Stimulated activated memory B cell treated with anti-CD40 and anti-IgM and Interleukin-4, amounts not matched to agents 10 μg/mL and 1 μg/mL and 100 μg/mL, for 72 hours (primary cell): Measurements from ENCODE around the gene NFASC.

Experiments used
- ATAC-seq: fragments of 150-1000 bp; cut with Tn5 transposase; 2 replicates; pipeline ENCODE4 v1.10.0; 2021
- H3K27ac Mint-ChIP-seq: one replicate; pipeline ENCODE4 v1.8.0; 2022; ENCODE audit warnings: mild to moderate bottlenecking, mixed read lengths
- H3K27me3 Mint-ChIP-seq: one replicate; pipeline ENCODE4 v1.8.0; 2022; ENCODE audit warnings: mixed read lengths
- H3K36me3 Mint-ChIP-seq: one replicate; pipeline ENCODE4 v1.8.0; 2022; ENCODE audit warnings: mixed read lengths
- H3K4me1 Mint-ChIP-seq: one replicate; pipeline ENCODE4 v1.8.0; 2022; ENCODE audit warnings: mixed read lengths
- H3K4me3 Mint-ChIP-seq: one replicate; pipeline ENCODE4 v1.8.0; 2022; ENCODE audit warnings: mild to moderate bottlenecking, moderate library complexity, mixed read lengths
- H3K9me3 Mint-ChIP-seq: one replicate; pipeline ENCODE4 v1.8.0; 2022; ENCODE audit warnings: mixed read lengths

Gene NFASC

DNA sequence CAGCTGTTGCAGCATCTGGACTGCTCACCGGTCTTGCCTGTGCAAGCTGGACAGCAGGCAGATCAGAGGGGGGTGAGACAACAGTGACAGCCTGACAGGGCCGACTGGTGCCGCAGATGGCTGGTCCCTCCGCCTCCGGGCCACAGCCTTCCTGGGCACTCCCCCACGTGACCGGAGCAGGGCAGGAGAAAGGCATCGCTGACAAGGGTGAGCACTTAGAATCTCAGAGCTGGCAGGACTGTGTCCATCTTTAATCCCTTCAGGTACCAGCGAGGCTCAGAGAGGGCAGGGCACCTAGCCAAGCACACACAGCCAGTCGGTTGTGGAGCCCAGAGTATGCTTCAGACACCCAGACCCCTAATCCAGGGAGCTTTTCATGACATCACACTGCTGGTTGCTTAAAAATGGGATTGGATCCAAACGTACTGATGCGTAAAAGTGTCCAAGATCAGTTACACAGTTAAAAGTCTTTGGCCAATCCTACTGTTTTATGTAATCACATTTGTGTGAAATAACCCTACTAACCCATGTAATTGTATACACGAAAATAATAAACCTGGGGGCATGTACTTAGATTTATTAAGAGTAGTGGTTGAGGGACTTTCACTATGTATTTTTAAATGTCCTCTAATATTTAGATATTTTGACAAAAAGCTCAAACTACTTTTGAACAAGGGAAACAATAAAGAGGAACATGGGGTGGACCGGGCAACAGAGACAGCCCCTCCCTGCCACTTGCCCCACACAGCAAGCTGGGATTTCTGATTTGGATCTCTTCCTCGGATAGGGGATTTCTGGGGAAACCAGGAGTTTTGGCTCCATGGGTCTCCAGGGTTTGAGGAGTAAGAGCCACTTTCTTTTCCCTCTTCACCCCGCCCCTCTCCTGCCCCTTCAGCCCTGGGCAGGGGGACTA lies 171.6 kb downstream of the NFASC start:
- Mint-ChIP-seq H3K9me3 (no peaks in the 10 kb centered on the region), H3K4me1 (no peaks in the 10 kb centered on the region), H3K4me3 (no peak overlapping the region), H3K36me3 (no peaks in the 10 kb centered on the region), H3K27ac (no peak overlapping the region), H3K27me3 (peaks cover 52% of the 10 kb centered on the region)
- no peak for ATAC-seq

DNA sequence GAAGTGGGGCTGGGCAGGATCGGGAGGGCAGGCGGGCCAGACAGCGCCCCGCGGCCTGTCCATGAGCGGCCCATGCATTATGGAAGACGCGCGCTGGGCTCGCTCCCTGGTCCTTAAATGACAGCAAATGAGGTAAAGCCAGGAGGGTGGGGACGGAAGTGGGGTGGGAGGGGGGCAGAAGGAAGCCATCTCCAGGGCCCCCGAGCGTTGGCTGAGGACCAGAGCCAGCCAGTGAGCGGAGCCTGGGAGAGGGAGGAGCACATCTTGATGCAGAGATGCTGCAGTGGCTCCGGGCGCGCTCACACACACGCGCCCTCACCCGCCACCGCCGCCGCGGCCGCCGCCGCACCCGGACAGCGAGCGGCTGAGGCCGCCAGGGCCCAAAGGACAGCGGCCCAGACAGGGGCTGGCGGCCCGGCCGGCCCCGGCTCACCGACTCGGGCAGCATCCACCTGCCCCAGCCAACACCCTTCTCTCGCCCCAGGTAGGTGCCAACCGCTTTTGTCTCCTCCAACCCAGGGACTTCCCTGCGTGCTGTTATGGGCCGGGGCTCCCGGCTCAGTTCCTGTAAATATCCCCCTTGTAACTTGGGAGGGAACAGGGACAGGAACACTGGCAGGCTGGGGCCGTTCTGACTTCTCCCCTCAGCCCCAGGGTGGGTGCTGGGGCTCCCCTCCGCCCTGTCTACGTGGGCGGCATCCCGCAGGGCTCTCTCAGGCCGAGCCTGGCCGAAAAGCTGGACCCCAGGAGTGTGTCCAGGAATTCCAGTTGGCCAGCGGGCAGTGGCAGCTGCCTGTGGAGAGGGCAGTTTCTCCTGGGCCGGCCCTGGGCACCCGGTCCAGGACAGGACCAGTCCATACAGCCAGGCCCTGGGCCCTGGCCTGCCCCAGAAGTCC lies 172.5 kb downstream of the NFASC start, which contains the start of gene CNTN2:
CNTN2 (plus strand) TSS at position 302 of the 896 bp plus-strand sequence. CDS start 9,974 bp downstream, outside the sequence.
- Mint-ChIP-seq H3K27ac (no peak within 1 kb of the TSS), H3K27me3 (peaks cover 59% of the 10 kb centered on the region), H3K4me1 (no peaks in the 10 kb centered on the region), H3K9me3 (no peaks in the 10 kb centered on the region), H3K4me3 (no peak within 1 kb of the TSS), H3K36me3 (no peaks in the 10 kb centered on the region)
- no peak for ATAC-seq

DNA sequence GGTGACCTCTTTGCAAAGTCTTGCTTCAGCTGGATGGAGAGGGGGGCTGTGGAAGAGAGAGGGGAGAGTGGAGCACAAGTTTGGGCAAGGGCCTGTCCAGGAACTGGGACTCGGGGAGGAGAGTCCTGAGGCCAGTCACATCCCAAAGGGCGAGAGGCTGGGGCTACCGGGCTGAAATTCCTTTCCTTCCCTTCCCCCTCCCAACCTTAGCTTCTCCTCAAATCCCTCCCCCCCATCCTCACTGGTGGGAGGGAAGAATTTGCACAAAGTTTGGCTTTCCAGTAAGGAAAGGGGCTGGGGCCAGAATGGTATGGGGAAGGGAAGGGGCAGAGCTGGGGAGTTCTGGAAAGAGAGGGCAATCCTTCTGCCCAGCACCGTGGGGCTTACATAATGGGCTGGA lies 173.2 kb downstream of the NFASC start:
- Mint-ChIP-seq H3K9me3 (no peaks in the 10 kb centered on the region), H3K4me3 (no peak overlapping the region), H3K4me1 (no peaks in the 10 kb centered on the region)

DNA sequence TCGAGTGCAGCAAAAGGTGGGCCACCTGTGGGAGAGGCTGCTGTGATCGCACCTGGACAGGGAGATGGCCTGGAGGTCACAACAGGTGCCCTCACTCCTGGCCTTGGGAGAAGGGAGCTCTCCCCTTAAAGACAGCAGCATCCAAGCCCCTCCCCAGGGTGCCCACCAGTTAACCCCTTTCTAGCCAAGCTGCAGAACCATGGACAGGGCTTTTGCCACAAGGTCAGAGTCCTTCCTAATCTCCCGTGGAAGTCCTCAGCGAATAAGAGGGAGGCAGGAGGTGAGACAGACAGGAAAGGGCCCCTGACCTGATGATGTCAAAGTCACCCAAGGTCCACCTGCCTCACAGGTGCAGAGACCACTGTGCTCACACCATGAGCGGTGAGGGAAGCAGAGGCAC lies 174.1 kb downstream of the NFASC start:
- no peaks in the 10 kb centered on the region for H3K36me3 Mint-ChIP-seq
- H3K4me3 Mint-ChIP-seq, result no peak overlapping the region
- H3K4me1 Mint-ChIP-seq, result no peaks in the 10 kb centered on the region
- no peak overlapping the region for H3K27ac Mint-ChIP-seq
- H3K27me3 Mint-ChIP-seq, result peaks cover 69% of the 10 kb centered on the region
- ATAC-seq, result no peak
- no peaks in the 10 kb centered on the region for H3K9me3 Mint-ChIP-seq

More for the DNA sequence above, 173.2 kb downstream of the NFASC start:
- Mint-ChIP-seq H3K27ac (no peak overlapping the region), H3K27me3 (peaks cover 66% of the 10 kb centered on the region), H3K36me3 (no peaks in the 10 kb centered on the region)
- ATAC-seq, result no peak

DNA sequence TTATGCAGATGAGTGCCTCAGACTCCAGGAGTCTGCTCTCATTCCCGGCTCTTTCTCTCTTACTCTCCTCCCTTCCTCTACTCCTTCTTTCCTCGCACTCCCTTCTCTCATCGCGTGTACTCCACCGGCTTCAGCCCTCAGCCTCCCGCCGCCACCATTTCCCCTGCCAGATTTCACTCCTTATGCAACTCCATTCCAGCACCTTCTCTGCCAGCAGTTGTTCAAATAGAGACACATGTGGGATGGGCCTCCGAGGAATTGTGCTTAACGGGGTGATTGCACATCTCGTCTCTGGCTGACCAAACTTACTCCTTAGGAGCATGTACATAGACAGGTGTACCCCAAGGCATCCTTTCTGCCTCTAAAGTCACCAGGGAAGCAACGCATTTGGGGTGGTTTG lies 174.5 kb downstream of the NFASC start:
- H3K36me3 Mint-ChIP-seq, result no peaks in the 10 kb centered on the region
- H3K27ac Mint-ChIP-seq, result no peak overlapping the region
- no peak for ATAC-seq
- H3K4me3 Mint-ChIP-seq, result no peak overlapping the region
- H3K4me1 Mint-ChIP-seq, result no peaks in the 10 kb centered on the region
- H3K27me3 Mint-ChIP-seq, result peaks cover 69% of the 10 kb centered on the region
- no peaks in the 10 kb centered on the region for H3K9me3 Mint-ChIP-seq

DNA sequence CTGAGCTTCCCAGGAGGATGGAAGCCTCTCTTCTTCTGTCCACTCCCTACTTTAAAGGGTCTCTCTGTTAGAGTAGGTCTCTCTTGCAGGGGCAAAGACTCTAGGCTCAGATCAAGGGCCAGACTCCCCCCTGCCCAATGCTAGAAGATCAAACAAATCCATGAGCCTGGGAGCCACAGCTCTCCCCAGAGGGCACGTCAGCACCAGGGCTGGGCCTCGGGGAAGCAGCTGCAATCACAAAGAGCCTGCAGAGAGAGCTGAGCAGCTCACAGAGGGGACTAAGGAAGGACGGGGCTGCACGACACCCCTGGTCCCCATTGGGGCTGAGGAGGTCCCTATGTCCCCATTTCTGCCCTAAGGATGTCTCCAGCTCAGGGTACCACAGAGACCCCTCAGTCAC lies 176.2 kb downstream of the NFASC start:
- no peaks in the 10 kb centered on the region for H3K4me1 Mint-ChIP-seq

DNA sequence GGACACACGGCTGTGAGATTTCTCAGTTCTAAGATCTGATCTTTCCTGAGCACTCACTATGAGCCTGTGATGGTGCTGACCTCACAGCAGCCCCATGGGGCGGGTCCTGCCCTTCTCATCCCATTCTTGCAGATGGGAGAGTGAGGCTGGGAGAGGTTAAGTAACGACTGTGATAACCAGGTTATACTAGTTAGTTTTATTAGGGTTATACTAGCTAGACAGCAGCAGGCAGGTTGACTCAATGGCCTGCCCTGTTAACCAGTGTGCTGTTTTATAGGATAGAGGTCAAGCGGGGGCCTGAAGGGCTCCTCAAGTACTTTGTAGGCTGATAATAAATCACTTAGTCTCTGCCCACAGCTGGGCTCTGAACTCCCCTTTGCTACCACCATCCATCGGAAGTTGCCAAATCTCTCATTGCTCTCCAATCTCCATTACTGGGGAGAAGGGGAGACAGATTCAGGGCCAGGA lies 177.1 kb downstream of the NFASC start:
- Mint-ChIP-seq H3K27ac (no peak overlapping the region), H3K27me3 (peaks cover 49% of the 10 kb centered on the region), H3K4me3 (no peak overlapping the region), H3K4me1 (no peaks in the 10 kb centered on the region), H3K9me3 (no peaks in the 10 kb centered on the region), H3K36me3 (no peaks in the 10 kb centered on the region)
- ATAC-seq, result no peak

More for the DNA sequence above, 176.2 kb downstream of the NFASC start:
- peak; percentile 3 for ATAC-seq
- peaks cover 57% of the 10 kb centered on the region for H3K27me3 Mint-ChIP-seq
- H3K27ac Mint-ChIP-seq, result no peak overlapping the region
- H3K36me3 Mint-ChIP-seq, result no peaks in the 10 kb centered on the region
- no peak overlapping the region for H3K4me3 Mint-ChIP-seq
- H3K9me3 Mint-ChIP-seq, result no peaks in the 10 kb centered on the region

DNA sequence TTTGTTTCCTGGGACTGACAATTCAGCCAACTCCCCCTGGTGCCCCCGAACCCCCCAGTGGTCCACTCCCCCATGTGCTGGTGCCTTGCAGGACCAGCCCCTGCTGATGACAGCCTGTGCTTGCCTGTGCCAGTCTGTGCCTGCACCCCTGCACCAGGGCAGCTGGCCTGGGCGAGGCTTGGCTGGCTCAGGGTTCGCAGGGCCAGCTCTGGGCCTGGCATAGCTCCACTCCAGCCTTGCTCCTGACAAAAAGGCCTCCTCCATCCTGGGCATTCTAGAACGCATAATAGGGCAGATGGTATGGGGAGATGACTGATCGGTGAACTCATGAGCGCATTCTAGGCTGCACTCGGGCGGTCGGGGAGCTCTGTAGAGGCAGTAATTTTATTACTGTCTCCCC lies 177.7 kb downstream of the NFASC start:
- H3K27me3 Mint-ChIP-seq, result peaks cover 52% of the 10 kb centered on the region
- H3K4me1 Mint-ChIP-seq, result no peaks in the 10 kb centered on the region
- no peak overlapping the region for H3K27ac Mint-ChIP-seq
- no peak for ATAC-seq
- no peaks in the 10 kb centered on the region for H3K36me3 Mint-ChIP-seq
- H3K4me3 Mint-ChIP-seq, result no peak overlapping the region
- H3K9me3 Mint-ChIP-seq, result no peaks in the 10 kb centered on the region

DNA sequence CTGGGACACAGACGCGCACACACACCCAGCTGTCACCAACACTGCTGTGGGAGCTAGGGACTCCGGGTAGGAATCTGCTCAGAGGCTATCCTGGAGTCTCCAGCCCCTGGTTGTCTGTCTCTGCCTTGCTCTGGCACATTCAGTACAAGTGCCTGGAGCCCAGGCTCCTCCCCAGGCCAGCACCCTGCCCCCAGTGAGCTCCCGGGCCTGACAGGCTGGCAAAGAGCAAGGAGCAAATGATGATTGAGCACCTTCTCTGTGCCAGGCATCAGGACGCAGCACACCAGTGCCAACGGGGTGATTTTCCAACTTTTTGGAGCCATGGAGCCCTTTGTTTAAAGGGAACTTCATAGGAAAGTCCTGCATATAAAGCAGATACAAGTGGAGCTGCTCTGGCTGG lies 178.8 kb downstream of the NFASC start:
- Mint-ChIP-seq H3K4me1 (no peaks in the 10 kb centered on the region), H3K4me3 (no peak overlapping the region), H3K27ac (no peak overlapping the region), H3K36me3 (no peaks in the 10 kb centered on the region), H3K27me3 (peaks cover 46% of the 10 kb centered on the region), H3K9me3 (no peaks in the 10 kb centered on the region)
- ATAC-seq, result no peak

DNA sequence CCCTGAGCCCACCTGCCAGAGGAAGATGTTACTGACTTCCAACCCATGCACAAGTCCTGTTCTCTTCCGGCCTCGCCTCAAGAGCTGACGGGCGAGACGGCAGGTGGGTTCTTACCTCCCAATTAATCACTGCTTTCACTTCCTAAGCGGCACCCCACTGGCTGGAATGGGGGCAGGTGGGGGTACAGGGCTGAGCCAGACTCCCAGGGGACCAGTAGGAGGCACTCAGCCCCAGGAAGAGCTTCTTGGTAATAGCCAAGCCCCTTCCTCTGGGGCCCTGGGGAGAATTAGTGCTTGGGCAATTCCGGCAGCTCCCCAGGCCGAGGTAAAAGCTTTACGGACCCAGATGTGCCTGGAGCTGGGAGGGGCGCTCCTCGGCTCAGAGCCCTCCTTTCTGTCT lies 182.0 kb downstream of the NFASC start:
- Mint-ChIP-seq H3K4me3 (no peak overlapping the region), H3K4me1 (no peaks in the 10 kb centered on the region), H3K36me3 (no peaks in the 10 kb centered on the region), H3K9me3 (no peaks in the 10 kb centered on the region), H3K27ac (no peak overlapping the region), H3K27me3 (peaks cover 36% of the 10 kb centered on the region)
- no peak for ATAC-seq

DNA sequence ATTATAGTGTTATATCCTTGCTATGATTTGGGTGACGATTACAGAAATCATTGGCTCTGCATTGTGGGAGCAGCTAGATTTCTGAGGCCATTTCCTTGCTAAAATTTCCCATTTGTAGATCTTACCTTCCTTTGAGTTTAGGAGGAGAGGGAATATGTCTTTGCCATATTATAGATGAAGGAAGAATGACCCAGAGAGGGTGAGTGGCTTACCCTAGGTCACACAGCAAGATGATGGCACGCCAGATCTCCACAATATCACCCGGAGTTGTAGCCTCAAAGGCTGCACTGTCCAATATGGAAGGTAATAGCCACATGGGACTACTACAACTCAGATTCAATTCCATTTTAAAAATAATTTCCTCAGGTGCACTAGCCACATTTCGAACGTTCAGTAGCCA lies 182.6 kb downstream of the NFASC start:
- no peaks in the 10 kb centered on the region for H3K4me1 Mint-ChIP-seq
- no peak for ATAC-seq
- H3K27me3 Mint-ChIP-seq, result peaks cover 33% of the 10 kb centered on the region
- H3K4me3 Mint-ChIP-seq, result no peak overlapping the region
- H3K36me3 Mint-ChIP-seq, result no peaks in the 10 kb centered on the region
- H3K9me3 Mint-ChIP-seq, result no peaks in the 10 kb centered on the region
- H3K27ac Mint-ChIP-seq, result no peak overlapping the region

DNA sequence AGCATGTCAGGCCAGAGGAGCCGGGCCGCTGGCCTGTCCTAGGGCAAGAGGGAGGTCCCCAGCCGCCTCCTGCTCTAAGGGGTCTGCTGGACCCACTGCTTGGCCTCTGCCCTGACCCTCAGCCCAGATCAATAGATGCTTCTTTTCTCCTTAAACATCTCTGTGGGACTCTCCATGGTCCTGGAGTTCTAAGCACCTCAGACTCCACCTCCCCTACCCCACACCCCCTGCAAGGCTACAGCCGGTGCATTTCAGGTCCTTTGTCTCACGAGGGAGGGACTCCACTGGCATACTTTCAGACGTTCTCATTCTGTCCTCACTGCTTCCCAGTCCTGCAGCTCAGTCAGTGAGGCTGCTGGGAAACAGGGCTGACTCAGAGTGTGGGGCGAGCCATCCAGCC lies 183.4 kb downstream of the NFASC start:
- Mint-ChIP-seq H3K9me3 (no peaks in the 10 kb centered on the region), H3K4me1 (no peaks in the 10 kb centered on the region), H3K27me3 (peaks cover 33% of the 10 kb centered on the region), H3K27ac (no peak overlapping the region), H3K36me3 (no peaks in the 10 kb centered on the region), H3K4me3 (no peak overlapping the region)
- ATAC-seq, result no peak

DNA sequence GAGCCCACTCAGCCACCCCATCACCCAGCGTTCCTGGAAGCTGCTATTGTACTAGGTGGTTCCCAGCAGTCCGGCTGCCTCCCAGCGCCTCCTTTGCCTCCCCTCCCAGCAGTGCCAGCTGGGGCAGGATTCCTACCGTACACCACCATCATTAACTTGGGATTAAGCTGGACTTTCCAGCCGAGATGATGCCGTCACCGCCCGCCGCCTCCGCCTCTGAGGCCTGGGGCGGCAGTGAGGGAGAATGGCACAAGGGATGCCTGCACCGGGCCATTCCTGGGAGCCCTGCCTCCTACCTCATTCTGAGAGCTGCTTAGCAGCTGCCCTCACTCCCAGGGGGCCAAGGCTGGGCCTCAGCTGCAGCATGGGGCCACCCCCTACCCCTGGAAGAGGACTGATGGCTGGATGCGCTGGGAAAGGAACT lies 185.5 kb downstream of the NFASC start:
- H3K27ac Mint-ChIP-seq, result no peak overlapping the region
- H3K4me3 Mint-ChIP-seq, result no peak overlapping the region
- no peaks in the 10 kb centered on the region for H3K9me3 Mint-ChIP-seq
- H3K4me1 Mint-ChIP-seq, result no peaks in the 10 kb centered on the region
- no peaks in the 10 kb centered on the region for H3K36me3 Mint-ChIP-seq
- no peak for ATAC-seq
- peaks cover 33% of the 10 kb centered on the region for H3K27me3 Mint-ChIP-seq

DNA sequence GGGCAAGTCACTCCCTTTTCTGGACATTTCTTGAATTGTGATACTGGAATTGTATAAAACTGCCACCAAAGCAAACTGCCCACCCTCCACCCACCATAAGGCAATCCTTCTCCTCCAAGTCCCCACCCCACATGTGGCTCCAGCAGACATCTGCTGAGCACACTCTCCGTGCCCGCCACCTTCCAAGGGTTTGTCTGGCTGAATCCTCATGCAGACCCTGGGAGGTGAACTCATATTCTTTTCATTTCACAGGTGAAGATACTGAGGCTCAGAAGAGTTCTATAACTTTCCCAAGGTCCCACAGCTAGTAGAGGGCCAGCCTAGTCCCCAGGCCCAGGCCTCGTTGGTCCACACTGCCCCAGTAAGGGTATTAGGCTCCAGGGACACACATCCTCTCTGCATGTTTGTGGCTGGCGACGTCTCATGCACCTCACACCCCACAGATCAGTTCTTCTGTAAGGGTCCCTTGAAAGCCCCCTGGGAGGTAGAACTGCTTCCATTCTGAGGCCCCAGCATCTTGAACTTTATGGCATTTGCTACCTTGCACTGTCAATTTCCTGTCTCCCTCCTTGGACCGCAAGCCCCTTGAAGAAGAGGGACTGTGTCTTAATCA lies 186.4 kb downstream of the NFASC start:
- Mint-ChIP-seq H3K27ac (no peak overlapping the region), H3K36me3 (no peaks in the 10 kb centered on the region), H3K27me3 (peaks cover 33% of the 10 kb centered on the region), H3K9me3 (no peaks in the 10 kb centered on the region), H3K4me1 (peaks cover 7% of the 10 kb centered on the region), H3K4me3 (no peak overlapping the region)
- no peak for ATAC-seq
